ENCODE measurements around the gene ITGB2.
"Not testable (repeated sequence)": the region's sequence is repeated elsewhere in the genome, so short reads cannot be mapped to it uniquely, and the experiment has no call there.

Gene ITGB2

GRCh38 chr21:44925378-44925755 lies 4.7 kb upstream of the ITGB2 start:
- no peak for DNase-seq

- no peak for DNase-seq
Measured at GRCh38 chr21:44924606-44925377, 4.1 kb upstream of the ITGB2 start.

GRCh38 chr21:44923480-44924084 lies 2.9 kb upstream of the ITGB2 start:
- DNase-seq = no peak

- no peak for DNase-seq
Measured at GRCh38 chr21:44921928-44922327, 1.2 kb upstream of the ITGB2 start.

DNA sequence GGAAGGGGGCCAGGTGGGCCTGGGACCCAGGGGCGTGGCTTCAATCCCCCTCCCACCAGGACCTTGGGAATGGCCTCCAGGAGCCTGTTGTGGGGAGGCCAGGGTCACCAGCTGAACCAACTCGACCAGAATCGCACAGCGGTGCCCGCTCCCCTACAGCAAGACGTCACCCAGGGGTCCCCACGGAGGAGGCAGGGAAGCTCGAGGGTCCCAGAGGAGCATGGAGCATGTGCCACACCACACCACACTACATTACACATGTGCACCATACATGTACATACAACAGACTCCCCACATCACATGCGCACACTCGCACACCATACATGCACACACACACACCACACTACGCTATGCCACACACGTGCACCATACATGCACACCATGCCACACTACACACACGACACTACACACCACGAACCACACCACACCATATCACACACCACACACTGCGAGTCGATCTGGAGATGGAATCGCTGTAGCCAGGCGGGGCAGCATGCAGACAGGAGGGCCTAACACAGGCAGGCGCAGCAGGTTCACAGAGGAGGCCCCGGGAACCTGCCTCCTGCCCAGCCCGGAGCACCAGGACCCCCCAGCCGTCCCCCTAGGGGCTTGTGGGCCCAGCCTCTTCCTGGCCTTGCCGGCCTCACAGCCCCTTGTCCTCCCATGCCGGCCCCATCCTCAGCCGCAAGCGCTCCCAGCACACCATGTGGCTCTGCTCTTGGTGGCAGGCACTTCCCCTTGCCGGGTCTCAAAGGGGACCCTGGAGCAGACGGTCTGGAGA lies 596 bp downstream of the ITGB2 start:
- no peak for DNase-seq

DNA sequence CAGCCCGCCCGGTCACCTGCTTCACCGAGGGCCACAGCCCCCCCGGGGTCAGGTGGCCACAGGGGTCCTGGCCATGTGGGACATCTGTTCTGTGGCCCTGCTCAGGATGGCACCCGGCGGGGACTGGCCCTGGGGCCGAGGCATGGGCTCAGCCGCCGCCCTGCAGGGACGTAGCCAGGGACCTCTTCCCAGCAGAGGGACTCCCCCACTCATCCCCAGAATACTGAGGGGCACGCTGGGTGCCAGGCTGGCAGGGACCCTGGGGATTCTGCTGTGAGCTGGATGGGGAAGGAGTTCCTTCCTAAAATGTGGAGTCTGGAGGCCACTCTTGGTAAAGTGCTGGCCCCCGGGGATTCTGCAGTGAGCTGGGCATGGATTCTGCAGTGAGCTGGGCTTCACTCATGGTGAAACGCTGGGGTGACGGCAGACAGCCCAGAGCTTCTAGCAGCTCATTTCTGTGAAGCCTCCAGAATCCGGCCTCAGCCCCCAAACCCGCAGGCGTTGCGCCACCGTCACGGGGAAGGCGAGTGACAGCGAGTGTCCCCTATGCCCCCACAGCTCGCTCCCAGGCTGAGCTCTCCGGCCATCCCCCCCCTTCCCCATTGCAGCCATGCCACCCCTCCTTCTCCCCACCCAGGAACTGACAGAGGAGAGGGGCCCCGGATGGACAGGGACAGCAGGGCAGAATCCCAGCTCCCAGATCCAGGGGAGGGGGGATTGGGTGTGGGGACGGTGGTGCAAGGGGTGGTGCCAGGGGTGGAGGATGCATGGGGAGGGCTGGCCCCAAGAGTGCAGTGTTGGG lies 1.4 kb downstream of the ITGB2 start:
- DNase-seq = no peak

GRCh38 chr21:44918581-44919033 lies 2.1 kb downstream of the ITGB2 start:
- DNase-seq = no peak

DNA sequence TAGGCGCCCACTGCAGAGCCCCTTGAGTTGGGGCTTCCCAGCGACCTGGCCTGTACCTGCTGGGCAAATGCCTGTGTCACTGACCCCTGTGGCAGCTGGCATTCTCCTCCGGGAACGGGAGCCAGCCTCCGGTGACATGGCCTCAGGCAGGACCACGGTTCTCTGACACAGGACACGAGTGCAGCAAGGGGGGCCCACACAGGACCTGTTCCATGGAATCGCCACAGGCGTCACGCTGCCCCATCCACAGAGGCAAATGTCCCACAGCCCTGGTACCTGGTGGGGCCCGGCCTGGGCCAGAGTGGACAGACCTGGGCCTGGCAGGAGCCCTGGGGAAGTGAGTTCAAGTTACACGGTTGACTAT lies 2.6 kb downstream of the ITGB2 start:
- DNase-seq = no peak

DNA sequence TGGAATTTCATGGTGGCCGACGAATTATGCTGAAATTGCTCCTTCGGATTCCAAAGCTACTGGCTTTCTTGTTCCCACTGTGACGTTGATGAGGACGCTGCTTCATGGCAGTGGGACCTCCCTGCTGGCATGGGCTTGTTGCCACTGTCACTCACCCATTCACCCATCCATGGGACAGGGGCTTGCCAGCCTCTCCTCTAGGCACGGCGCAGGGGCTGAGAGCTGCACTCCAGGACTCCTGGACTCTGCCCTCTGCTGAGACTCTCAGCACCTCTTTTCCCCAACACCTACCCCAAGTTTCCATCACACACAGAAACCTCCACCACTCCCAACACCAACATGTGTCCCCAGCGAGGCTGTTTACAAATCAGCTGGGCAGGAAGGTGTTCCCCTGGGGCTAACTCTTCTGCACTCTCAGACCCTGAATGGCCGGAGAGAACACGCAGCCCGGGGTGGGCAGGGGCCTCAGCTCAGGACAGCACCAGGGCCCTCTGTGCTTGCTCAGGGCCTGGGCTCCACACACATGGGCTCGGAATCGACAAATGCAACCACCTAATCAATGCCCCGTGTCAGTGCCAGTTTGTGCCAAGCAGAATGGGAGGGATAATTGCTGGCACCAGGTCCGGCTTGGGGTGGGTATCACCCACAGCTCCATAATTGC lies 3.1 kb downstream of the ITGB2 start:
- DNase-seq = no peak

GRCh38 chr21:44916965-44917364 lies 3.7 kb downstream of the ITGB2 start:
- no peak for DNase-seq

- no peak for DNase-seq
Measured at GRCh38 chr21:44914176-44914874, 6.4 kb downstream of the ITGB2 start.

- DNase-seq = no peak
Measured at GRCh38 chr21:44913425-44914175, 7.1 kb downstream of the ITGB2 start.

DNA sequence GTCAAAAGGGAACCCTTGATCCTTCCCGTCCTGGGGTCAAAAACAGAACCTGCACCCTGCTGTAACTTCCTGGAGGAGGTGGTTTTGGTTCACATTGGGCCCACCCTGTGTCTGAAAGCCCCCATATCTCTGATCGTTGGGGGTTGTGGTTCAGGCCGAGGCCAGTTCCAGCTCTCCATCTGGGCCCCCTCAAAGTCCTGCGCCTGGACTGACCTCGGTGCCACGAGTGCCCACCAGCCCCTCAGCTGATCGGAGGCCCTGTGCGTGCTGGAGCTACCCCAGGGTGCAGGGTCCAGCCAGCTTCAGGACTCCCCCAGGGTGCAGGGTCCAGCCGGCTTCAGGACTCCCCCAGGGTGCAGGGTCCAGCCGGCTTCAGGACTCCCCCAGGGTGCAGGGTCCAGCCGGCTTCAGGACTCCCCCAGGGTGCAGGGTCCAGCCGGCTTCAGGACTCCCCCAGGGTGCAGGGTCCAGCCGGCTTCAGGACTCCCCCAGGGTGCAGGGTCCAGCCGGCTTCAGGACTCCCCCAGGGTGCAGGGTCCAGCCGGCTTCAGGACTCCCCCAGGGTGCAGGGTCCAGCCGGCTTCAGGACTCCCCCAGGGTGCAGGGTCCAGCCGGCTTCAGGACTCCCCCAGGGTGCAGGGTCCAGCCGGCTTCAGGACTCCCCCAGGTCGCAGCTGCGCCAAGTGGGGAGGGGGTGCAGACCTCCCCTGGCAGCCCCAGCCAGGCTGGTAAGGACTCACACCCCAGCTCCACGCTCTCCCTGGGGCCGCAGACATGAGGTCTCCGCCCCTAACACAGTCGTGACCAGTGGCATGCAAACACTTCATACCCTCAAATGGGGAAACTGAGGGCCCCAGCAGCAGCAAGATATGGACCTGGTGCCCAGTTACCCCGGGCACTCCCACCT lies 7.9 kb downstream of the ITGB2 start:
- DNase-seq = not testable (repeated sequence)

DNA sequence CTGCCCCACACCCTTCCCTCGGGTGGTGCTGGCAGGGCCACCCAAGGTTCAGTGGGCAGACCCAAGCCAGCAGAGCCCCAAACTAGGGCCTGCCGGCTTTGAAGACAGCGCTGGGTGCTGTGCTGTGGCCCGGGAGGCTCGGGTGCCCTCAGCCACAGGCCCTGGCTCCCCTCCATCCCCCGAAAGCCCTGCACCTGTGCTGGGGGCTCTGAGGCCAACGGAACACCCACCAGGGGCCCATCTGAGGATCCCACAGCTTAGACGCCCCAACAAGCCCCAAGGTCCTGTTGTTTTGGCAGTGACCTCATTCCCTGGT lies 8.6 kb downstream of the ITGB2 start:
- DNase-seq = no peak

DNA sequence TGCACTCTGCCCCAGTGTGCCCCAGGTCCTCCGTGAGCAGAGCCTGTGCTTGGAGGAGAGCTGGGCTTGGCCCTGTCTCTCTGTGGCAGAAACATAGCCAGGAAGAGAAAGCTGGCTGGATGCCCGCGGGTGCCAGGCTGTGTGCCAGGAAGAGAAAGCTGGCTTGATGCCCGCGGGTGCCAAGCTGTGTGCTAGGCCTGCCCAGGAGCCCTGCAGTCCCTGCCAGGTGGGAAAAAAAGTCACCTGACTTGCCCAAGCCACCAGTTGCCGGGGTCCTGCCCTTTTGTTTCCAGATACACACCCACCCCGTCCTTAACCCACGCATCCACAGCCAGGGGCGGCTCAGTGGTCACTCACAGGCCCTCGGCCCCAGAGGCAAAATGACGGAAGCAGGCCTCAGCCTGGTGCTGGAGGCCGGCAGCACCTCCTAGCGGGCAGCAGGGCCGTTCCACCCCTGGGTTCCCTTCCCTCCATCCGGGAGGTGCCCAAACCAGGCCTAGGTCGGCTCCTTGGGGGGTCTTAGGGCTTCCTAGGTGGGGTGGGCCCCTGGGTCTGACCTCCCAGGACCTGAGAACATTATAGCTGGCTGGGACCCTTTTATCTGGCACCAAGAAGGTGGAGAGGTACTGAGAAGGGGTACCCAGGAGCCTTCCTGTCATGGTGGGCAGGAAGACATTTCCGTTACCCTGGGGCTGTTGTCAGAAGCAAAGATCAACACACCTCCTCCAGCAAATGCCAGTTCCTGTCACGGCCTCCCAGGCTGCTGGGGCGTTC lies 9.1 kb downstream of the ITGB2 start:
- no peak for DNase-seq

DNA sequence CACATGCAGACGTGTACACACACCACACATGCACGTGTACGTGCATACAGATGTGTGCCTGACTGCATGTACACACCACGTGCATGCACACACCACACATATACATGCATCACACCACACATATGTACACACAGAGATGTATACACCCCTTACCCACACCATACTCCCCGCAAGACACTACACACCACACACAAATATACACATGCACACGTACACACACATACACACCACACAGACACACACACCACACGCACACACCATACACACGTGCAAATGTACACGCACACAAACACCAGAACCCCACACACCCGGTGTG lies 9.7 kb downstream of the ITGB2 start:
- no peak for DNase-seq

GRCh38 chr21:44910229-44911067 lies 10.3 kb downstream of the ITGB2 start:
- no peak for DNase-seq

- no peak for DNase-seq
Measured at GRCh38 chr21:44909719-44910118, 11.0 kb downstream of the ITGB2 start.

DNA sequence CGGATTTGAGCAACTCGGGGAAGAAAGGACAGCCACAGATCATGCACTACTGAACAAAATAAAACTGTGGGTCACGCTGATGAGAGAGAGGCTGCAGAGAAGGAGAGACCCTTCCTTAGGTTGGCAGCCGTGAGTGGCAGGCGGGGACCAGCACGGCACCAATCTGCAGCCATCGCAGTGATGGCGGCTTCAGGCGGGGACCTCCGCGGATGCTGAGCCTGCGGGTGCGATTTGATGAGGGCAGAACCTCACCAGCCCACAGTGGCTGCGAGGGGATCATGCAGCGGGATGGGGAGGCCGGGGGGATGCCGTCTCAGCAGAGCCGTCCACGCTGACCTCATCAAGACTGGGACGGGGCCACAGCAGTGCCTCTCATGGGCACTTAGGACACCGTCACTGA lies 11.8 kb downstream of the ITGB2 start:
- no peak for DNase-seq
